ENCODE data around the gene TPSD1. TPM values are rescaled to one million over a fixed set of nuclear protein-coding genes. Genes with fewer than 3 reads are reported as not detected.
"Not testable (repeated sequence)": the region's sequence is repeated elsewhere in the genome, so short reads cannot be mapped to it uniquely, and the experiment has no call there.

The TPSD1 gene
- total RNA-seq, 1 donor from 2014 or later: 0.69 TPM

GRCh38 chr16:1220841-1221627 is 34.8 kb upstream of the TPSD1 start:
- no peak for DNase-seq (ENCODE audit: low spot score)

DNA sequence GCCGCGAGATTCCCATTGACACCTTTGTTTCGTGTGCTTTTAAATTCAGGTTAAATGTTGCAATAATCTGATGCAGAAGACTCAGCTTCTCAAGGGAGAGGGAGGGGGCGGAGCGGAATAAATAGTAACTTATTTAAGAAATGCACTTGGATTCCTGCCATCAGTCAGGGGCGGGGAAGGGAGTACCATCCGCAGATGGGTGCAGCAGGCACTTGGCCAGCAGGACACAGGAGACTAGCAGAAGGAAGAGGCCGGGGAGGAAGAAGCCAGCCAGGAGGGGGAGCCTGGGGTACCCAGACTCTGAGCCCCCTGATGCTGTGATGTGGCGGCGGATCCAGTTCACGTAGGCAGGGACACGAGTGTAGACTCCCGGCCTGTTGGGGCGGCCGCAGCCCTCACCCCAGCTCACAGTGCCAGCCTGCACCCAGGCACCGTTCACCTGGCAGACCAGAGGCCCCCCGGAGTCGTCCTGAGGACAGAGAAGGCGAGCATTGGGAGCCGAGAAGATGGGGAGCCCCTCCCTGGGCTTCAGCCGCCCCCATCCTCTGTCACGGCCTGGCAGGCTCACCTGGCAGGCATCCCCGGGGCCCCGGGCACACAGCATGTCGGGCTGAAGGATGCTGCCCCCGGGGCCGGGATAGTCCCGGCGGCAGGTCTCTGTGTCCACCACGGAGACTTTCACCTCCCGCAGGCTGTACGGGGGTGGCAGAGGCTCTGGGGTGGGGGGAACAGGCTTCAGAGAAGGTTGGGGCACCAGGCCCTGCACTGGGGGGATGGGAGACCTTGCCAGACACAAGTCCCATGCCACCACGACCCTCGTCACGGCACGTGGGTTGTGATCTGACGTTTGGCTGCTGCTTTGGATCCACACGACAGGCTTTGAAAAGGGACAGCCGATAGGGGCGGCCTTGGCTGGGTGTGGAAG is 34.0 kb upstream of the TPSD1 start:
- peak; percentile 44 for DNase-seq (ENCODE audit: low spot score)

DNA sequence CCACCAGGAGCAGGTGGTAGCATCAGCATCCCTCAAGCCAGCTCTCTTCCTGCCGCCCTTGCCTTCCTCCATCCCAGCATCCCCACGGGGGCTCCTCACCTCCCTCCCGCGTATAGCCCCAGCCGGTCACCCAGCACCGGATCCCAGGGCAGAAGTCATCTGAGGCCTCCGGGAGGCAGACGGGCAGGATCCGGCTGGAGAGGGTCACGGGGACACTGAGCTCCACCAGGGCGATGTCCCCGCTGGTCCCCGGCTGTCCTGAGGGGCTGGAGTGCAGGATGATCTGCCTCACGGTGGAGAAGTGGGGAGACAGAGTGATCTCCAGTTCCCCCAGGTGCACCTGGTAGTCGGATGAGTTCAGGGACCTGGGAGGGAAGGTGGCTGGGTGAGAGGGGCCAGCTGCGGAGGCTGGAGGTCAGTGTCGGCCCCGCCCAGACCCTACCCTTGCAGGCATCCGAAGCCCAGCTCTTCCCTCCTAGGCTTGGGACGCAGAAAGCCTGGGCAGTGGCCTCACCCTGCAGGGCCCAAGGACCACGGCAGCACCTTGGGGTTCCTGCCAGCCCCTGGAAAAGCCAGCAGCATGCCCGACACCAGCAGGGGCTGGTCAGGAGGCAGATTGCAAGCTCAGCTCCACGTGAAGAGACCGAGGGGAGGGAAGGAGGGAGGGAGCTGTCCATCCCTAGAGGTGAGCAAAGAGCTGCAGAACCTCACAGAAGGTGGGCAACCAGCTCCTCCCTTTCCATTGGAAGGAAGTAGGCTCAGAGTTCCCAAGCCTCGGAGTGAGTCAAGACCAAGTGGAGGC is 33.1 kb upstream of the TPSD1 start:
- DNase-seq (ENCODE audit: low spot score): no peak

DNA sequence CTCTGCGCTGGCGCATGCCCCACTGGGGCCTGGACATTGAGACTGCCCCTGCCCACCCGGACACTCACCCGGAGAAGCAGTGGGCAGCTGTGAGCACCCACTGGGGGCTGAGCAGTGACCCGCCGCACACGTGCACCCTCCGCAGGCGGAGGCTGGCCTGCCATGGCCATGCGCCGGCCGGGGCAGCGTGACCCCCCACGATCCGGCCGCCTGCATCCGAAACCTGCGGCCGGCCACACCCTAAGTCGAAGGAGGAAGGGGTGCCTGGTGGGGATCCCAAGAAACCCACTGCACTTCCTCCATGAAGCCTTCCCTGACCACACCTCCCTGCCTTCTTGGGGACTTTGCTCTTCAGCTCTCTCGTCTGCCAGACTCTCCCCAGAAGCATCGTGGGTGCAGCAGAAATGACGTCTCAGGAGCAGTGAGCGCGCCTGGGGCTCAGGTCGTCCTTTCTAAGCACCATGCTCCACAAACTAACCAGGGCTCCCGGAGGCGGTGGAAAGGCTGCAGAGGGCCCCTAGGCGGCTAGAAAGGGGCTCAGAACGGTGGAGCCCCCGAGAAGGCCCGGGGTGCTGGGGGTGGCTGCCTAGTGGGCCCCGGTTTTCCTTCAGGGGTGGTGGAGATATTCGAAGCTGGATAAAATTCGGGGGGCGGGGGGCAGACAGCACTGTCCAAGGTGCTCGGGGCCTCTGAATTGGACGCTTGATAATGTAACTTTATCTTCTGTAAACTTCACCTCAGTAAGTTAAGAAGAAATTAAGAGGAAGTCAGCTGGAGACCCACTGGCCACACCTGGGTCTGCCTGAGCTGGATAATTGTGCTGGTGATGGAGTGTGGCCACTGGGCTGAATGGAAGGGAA is 32.3 kb upstream of the TPSD1 start:
- DNase-seq (ENCODE audit: low spot score): no peak

GRCh38 chr16:1224558-1224957 is 31.3 kb upstream of the TPSD1 start:
- DNase-seq (ENCODE audit: low spot score): no peak

- DNase-seq (ENCODE audit: low spot score): no peak
Observed at GRCh38 chr16:1225051-1225451, 30.8 kb upstream of the TPSD1 start, which contains the start of gene TPSG1. Gene TPSG1, minus strand, starts transcription at chr16:1225268. Its CDS starts 16 bp downstream, at chr16:1225252.

DNA sequence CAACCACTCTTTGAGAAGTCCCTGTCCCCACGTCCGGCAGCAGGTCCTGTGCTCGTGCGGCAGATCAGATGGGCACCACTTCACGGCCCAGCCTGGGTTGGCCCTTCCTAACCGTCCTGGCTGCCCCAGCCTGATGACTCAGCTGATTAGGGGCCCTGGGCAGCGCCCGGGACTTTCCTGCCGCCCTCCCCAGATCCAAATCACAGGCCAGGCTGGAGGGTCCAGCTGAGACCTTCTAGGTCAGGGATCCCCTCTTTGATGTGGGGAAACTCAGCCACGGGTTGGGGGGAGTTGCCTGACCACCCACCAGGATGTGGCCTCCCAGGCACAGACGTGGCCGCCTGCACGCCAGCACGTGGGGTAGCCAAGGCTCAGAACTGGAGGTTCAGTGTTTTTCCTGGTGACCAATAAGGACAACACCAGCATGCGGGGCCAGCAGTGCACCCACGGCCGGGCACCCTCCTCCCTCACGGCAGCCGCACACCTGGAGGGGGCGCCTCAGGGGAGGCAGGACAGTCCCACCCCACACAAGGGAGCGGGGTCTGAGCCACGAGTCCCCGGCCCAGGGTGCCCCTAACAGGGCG is 30.0 kb upstream of the TPSD1 start:
- DNase-seq (ENCODE audit: low spot score): peak; percentile 33

GRCh38 chr16:1226692-1227091 is 29.2 kb upstream of the TPSD1 start:
- not testable (repeated sequence) for DNase-seq (ENCODE audit: low spot score)

- not testable (repeated sequence) for DNase-seq (ENCODE audit: low spot score)
Observed at GRCh38 chr16:1228227-1228626, 27.6 kb upstream of the TPSD1 start.

DNA sequence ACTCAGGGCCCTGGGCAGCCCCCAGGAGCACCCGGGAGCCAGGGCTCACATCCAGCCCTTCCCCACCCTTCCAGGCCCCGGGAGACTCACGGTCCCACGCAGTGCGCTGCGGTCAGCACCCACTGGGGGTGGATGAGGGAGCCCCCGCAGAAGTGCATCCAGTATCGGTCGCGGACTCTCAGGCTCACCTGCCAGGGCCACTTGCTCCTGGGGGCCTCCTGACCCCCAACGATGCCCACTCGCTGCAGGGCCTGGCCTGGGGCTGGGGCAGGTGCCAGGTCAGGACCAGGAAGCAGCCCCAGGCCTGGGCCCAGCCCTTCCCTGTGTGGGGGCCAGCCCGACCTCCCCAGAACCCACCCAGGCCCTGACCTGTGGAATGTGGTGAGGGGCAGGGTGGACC is 26.4 kb upstream of the TPSD1 start:
- DNase-seq (ENCODE audit: low spot score): not testable (repeated sequence)

GRCh38 chr16:1230084-1230470 is 25.8 kb upstream of the TPSD1 start, which contains the start of gene TPSB2:
Gene TPSB2, minus strand, starts transcription at chr16:1230184. Its CDS starts 233 bp downstream, at chr16:1229951.
- DNase-seq (ENCODE audit: low spot score): not testable (repeated sequence)

GRCh38 chr16:1230471-1231212 is 25.2 kb upstream of the TPSD1 start:
- DNase-seq (ENCODE audit: low spot score): not testable (repeated sequence)

DNA sequence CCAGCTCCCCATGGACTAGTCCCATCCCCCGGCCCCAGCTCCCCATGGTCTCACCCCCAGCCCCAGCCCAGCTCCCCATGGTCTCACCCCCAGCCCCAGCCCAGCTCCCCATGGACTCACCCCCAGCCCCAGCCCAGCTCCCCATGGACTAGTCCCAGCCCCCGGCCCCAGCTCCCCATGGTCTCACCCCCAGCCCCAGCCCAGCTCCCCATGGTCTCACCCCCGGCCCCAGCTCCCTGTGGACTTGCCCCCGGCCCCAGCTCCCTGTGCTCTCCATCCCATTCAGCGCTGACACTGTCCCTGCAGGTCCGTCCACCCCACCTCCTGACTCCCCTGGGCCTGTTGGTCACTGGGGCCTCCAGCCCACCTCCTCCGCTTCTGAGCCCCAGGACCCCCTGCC is 24.6 kb upstream of the TPSD1 start:
- not testable (repeated sequence) for DNase-seq (ENCODE audit: low spot score)

- not testable (repeated sequence) for DNase-seq (ENCODE audit: low spot score)
Observed at GRCh38 chr16:1232049-1232748, 23.7 kb upstream of the TPSD1 start.

- not testable (repeated sequence) for DNase-seq (ENCODE audit: low spot score)
Observed at GRCh38 chr16:1236659-1237058, 19.2 kb upstream of the TPSD1 start.

GRCh38 chr16:1237990-1238389 is 17.9 kb upstream of the TPSD1 start:
- no peak for DNase-seq (ENCODE audit: low spot score)

GRCh38 chr16:1238909-1239308 is 17.0 kb upstream of the TPSD1 start:
- not testable (repeated sequence) for DNase-seq (ENCODE audit: low spot score)

GRCh38 chr16:1239575-1239974 is 16.3 kb upstream of the TPSD1 start:
- DNase-seq (ENCODE audit: low spot score): not testable (repeated sequence)

DNA sequence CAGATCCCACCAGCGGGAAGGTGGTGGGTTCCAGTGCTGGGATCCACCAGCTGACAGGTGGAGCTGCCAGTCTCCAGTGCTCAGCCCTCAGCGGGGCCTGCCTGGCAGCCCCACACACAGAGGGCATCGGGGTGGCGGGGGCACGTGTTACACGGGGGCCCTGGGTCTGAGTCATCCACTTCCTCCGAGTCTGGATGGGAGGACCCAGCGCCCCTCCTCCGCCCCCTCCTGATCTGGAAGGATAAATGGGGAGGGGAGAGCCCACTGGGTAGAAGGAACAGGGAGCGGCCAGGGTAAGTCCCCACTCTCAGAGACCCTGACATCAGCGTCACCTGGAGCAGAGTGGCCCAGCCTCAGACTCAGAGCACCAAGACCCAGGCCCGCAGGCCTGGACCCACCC is 15.4 kb upstream of the TPSD1 start, which contains the start of gene TPSAB1:
TPSAB1 (plus strand) TSS at position 270 of the 400 bp plus-strand sequence. CDS start 234 bp downstream, outside the sequence.
- DNase-seq (ENCODE audit: low spot score): not testable (repeated sequence)
